Neural progenitor cell (in vitro differentiated cells): ENCODE measurements around the gene SCARF2. TPM values are rescaled to one million over a fixed set of nuclear protein-coding genes. Genes with fewer than 3 reads are reported as not detected.

Experiments
- small RNA-seq: library from RNA; depleted of rRNA; stranded (forward); fragments of <200 nt; gene quantifications from one replicate; pipeline ENCODE3, GENCODE V24; 2015
- total RNA-seq: library from RNA; depleted of rRNA; stranded (reverse); fragments of >200 nt; gene quantifications from 2 replicates; pipeline ENCODE4 v1.2.3, GENCODE V29; 2015; ENCODE audit warnings: low replicate concordance

SCARF2 gene
- total RNA-seq, 1 donor from 2014 or later: 0.22 TPM

Small RNA genes lying within 50 kb of the gene (small RNA-seq; reads per million reads assigned to genes)
- gene RF00019 (not detected), gene RN7SL812P (not detected), gene RNU6-225P (not detected), gene RNY1P9 (0.57 reads per million, percentile 60 among the genes with 10 or more reads in this experiment)

Other genes starting within 250 kb of the SCARF2 start
- gene RTN4R, start 169.5 kb downstream of the SCARF2 start, total RNA-seq: 6.3 and 20.9 TPM in 2 replicates
- gene DGCR6L, start 117.8 kb downstream of the SCARF2 start, total RNA-seq: 22.3 and 59.2 TPM in 2 replicates
- 19.4 and 54.0 TPM in 2 replicates for gene ZNF74, start 43.7 kb downstream of the SCARF2 start, total RNA-seq
- 14.3 and 31.9 TPM in 2 replicates for gene KLHL22, start 58.0 kb upstream of the SCARF2 start, total RNA-seq
- 11.4 and 21.3 TPM in 2 replicates for gene MED15, start 69.8 kb upstream of the SCARF2 start, total RNA-seq